GM12865 (cell line): ENCODE measurements around the gene NSD1.

Experiments
- DNase-seq: peaks from one replicate; pipeline ENCODE4 v3.0.0; 2010; ENCODE audit warnings: low read depth
- H3K4me3 ChIP-seq: 2 replicates; pipeline ENCODE4 v1.5.1; 2011; ENCODE audit warnings: mild to moderate bottlenecking, low read depth, low read length, control low read depth
- CTCF ChIP-seq: IDR thresholded peaks from 2 replicates; pipeline ENCODE4 v1.5.1; 2011; ENCODE audit warnings: low read length, control low read depth, low read depth, inconsistent platforms; ENCODE audit not compliant: insufficient read depth; ENCODE audit errors: missing control alignments

The NSD1 gene

GRCh38 chr5:177133096-177133852 is at the start of gene NSD1:
NSD1 (plus strand) TSS chr5:177133773; CDS start chr5:177135104, 1,331 bp downstream.
- peak within 1 kb of the TSS; percentile 95 for H3K4me3 ChIP-seq
- DNase-seq: peak; percentile 98
- no peak for TF ChIP-seq CTCF

GRCh38 chr5:177084175-177084574 is 49.4 kb upstream of the NSD1 start:
- DNase-seq: no peak
- no peak for TF ChIP-seq CTCF

GRCh38 chr5:177085985-177086653 is 47.5 kb upstream of the NSD1 start:
- TF ChIP-seq CTCF: no peak
- no peak overlapping the region for H3K4me3 ChIP-seq
- DNase-seq: no peak

More at GRCh38 chr5:177084175-177084574, 49.4 kb upstream of the NSD1 start:
- no peak overlapping the region for H3K4me3 ChIP-seq

- peak; percentile 54 for TF ChIP-seq CTCF
- peak within 1 kb of the TSS; percentile 9; the same call in 1 of the 2 replicates for H3K4me3 ChIP-seq
- DNase-seq: peak; percentile 72
These were observed 46.7 kb upstream of the NSD1 start, which contains the start of gene FGFR4 for GRCh38 chr5:177086654-177087397. FGFR4 (plus strand) TSS chr5:177086915; CDS start chr5:177089603, 2,688 bp downstream.

GRCh38 chr5:177087398-177088005 is 46.1 kb upstream of the NSD1 start:
- TF ChIP-seq CTCF: no peak
- no peak overlapping the region for H3K4me3 ChIP-seq
- DNase-seq: no peak

- no peak overlapping the region for H3K4me3 ChIP-seq
- TF ChIP-seq CTCF: no peak
These were observed 44.4 kb upstream of the NSD1 start for GRCh38 chr5:177089127-177089526.

More at GRCh38 chr5:177089127-177089526, 44.4 kb upstream of the NSD1 start:
- DNase-seq: no peak
